ENCODE data around the gene SIVA1. TPM values are rescaled to one million over a fixed set of nuclear protein-coding genes. Genes with fewer than 3 reads are reported as not detected.

SIVA1 gene
- total and polyA plus RNA-seq, 2 of the 8 experiments (the other 6 are each of a cell fraction or from before 2014, with no cell fraction given): 123 to 589 TPM

Other genes with a start within 250 kb of the SIVA1 start
- gene C14orf180, start 173.4 kb upstream of the SIVA1 start, total RNA-seq (2021; fragmentation: NEBNext Ultra II Directional; extraction: Animal tissue kit (Norgen Biotek cat#: 25700)): not detected in 2 replicates
- not detected in 2 replicates for gene C14orf180, start 173.4 kb upstream of the SIVA1 start, polyA plus RNA-seq (2011; rRNA removed)
- 2.9 TPM in 2 replicates for gene TMEM179, start 148.4 kb upstream of the SIVA1 start, total RNA-seq (2021; fragmentation: NEBNext Ultra II Directional; extraction: Animal tissue kit (Norgen Biotek cat#: 25700))
- 4.0 and 4.6 TPM in 2 replicates for gene TMEM179, start 148.4 kb upstream of the SIVA1 start, polyA plus RNA-seq (2011; rRNA removed)
- gene INF2, start 63.5 kb upstream of the SIVA1 start, total RNA-seq (2021; fragmentation: NEBNext Ultra II Directional; extraction: Animal tissue kit (Norgen Biotek cat#: 25700)): 54.0 and 59.5 TPM in 2 replicates
- 29.1 and 42.3 TPM in 2 replicates for gene INF2, start 63.5 kb upstream of the SIVA1 start, polyA plus RNA-seq (2011; rRNA removed)
- gene ADSS1, start 28.9 kb upstream of the SIVA1 start, total RNA-seq (2021; fragmentation: NEBNext Ultra II Directional; extraction: Animal tissue kit (Norgen Biotek cat#: 25700)): 7.9 and 8.9 TPM in 2 replicates
- 7.1 and 9.4 TPM in 2 replicates for gene ADSS1, start 28.9 kb upstream of the SIVA1 start, polyA plus RNA-seq (2011; rRNA removed)
- 62.1 and 71.5 TPM in 2 replicates for gene AKT1, start 42.6 kb downstream of the SIVA1 start, total RNA-seq (2021; fragmentation: NEBNext Ultra II Directional; extraction: Animal tissue kit (Norgen Biotek cat#: 25700))
- 68.1 and 89.8 TPM in 2 replicates for gene AKT1, start 42.6 kb downstream of the SIVA1 start, polyA plus RNA-seq (2011; rRNA removed)
- gene ZBTB42, start 48.0 kb downstream of the SIVA1 start, total RNA-seq (2021; fragmentation: NEBNext Ultra II Directional; extraction: Animal tissue kit (Norgen Biotek cat#: 25700)): 2.8 and 2.9 TPM in 2 replicates
- gene ZBTB42, start 48.0 kb downstream of the SIVA1 start, polyA plus RNA-seq (2011; rRNA removed): 3.1 and 3.7 TPM in 2 replicates
- gene CEP170B, start 112.1 kb downstream of the SIVA1 start, total RNA-seq (2021; fragmentation: NEBNext Ultra II Directional; extraction: Animal tissue kit (Norgen Biotek cat#: 25700)): 32.3 and 33.8 TPM in 2 replicates
- gene CEP170B, start 112.1 kb downstream of the SIVA1 start, polyA plus RNA-seq (2011; rRNA removed): 9.1 and 15.2 TPM in 2 replicates
- gene PLD4, start 171.7 kb downstream of the SIVA1 start, total RNA-seq (2021; fragmentation: NEBNext Ultra II Directional; extraction: Animal tissue kit (Norgen Biotek cat#: 25700)): 0.04 TPM in 1 of 2 replicates, not detected in the other
- gene PLD4, start 171.7 kb downstream of the SIVA1 start, polyA plus RNA-seq (2011; rRNA removed): 0.05 and 0.06 TPM in 2 replicates
- 1.5 and 2.0 TPM in 2 replicates for gene AHNAK2, start 225.2 kb downstream of the SIVA1 start, total RNA-seq (2021; fragmentation: NEBNext Ultra II Directional; extraction: Animal tissue kit (Norgen Biotek cat#: 25700))
- 0.64 and 0.95 TPM in 2 replicates for gene AHNAK2, start 225.2 kb downstream of the SIVA1 start, polyA plus RNA-seq (2011; rRNA removed)
- gene CLBA1, start 232.6 kb downstream of the SIVA1 start, total RNA-seq (2021; fragmentation: NEBNext Ultra II Directional; extraction: Animal tissue kit (Norgen Biotek cat#: 25700)): 2.1 and 2.4 TPM in 2 replicates
- gene CLBA1, start 232.6 kb downstream of the SIVA1 start, polyA plus RNA-seq (2011; rRNA removed): 1.6 and 2.3 TPM in 2 replicates